ENCODE results near the gene GPANK1.

DNA sequence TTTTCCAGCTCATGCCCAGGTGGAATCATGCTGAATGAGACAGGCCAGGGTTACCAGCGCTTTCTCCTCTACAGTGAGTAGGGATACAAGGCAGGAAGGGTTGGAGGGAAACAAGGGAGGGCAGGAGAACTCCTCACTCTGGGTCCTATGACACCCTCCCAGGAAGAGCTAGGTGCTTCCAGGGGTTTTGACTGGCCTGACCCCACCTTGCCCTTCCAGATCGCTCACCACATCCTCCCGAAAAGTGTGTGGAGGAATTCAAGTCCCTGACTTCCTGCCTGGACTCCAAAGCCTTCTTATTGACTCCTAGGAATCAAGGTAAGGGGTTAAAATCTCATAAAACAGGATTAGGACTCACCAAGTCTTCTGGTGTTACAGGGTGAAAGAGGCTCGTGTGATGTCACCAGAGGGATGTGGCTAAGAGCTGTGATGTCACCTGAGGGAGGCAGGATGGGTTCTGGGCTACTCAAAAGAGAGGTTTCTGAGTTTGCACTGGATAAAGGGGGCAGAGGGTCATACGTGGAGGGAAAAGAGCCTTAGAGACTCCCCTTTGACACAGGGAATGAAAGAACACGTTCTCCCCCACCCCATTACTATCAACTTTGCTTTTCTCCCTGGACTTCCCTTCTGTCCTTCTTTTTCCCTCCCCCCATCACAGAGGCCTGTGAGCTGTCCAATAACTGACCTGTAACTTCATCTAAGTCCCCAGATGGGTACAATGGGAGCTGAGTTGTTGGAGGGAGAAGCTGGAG is 7.2 kb downstream of the GPANK1 start:
- TF ChIP-seq, protein P1, sequence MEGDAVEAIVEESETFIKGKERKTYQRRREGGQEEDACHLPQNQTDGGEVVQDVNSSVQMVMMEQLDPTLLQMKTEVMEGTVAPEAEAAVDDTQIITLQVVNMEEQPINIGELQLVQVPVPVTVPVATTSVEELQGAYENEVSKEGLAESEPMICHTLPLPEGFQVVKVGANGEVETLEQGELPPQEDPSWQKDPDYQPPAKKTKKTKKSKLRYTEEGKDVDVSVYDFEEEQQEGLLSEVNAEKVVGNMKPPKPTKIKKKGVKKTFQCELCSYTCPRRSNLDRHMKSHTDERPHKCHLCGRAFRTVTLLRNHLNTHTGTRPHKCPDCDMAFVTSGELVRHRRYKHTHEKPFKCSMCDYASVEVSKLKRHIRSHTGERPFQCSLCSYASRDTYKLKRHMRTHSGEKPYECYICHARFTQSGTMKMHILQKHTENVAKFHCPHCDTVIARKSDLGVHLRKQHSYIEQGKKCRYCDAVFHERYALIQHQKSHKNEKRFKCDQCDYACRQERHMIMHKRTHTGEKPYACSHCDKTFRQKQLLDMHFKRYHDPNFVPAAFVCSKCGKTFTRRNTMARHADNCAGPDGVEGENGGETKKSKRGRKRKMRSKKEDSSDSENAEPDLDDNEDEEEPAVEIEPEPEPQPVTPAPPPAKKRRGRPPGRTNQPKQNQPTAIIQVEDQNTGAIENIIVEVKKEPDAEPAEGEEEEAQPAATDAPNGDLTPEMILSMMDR (IDR thresholded peaks at IDR 0.05): no peak
- no peak for TF ChIP-seq ZFX (IDR thresholded peaks at IDR 0.05; ENCODE audit: borderline replicate concordance)

Measured in 22Rv1 (cell line).